ENCODE measurements around the gene VAT1L. TPM values are rescaled to one million over a fixed set of nuclear protein-coding genes. Genes with fewer than 3 reads are reported as not detected.

VAT1L gene
- total RNA-seq, 2 experiments from 2014 or later: not detected

DNA sequence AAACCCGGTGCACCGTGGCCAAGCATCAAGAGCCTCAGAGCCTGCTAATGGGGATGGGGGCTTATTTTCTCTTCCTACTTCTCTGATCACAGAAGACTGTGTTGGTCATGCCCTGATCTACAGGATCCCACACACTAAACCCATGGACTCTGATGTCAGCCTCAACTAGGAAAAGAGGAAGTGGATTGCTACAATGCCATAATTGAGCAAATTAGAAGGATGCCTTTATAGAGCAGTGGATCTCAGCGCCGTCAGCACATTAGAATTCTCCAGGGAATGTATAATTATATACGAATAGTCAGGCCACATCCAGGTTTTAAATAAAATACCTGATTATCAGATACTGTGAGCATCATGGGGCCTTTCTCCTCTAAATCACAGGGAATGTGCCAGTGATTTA is 64.8 kb downstream of the VAT1L start:
- no peak for DNase-seq
- no peaks in the 10 kb centered on the region for H3K4me1 Mint-ChIP-seq
- no peaks in the 10 kb centered on the region for H3K27me3 Mint-ChIP-seq
- ATAC-seq (ENCODE audit: low read depth): no peak
- no peaks in the 10 kb centered on the region for H3K36me3 Mint-ChIP-seq
- no peak overlapping the region for H3K4me3 Mint-ChIP-seq
- no peak overlapping the region for H3K27ac Mint-ChIP-seq
- POLR2A ChIA-PET: no interaction called here
- H3K9me3 Mint-ChIP-seq: no peaks in the 10 kb centered on the region

DNA sequence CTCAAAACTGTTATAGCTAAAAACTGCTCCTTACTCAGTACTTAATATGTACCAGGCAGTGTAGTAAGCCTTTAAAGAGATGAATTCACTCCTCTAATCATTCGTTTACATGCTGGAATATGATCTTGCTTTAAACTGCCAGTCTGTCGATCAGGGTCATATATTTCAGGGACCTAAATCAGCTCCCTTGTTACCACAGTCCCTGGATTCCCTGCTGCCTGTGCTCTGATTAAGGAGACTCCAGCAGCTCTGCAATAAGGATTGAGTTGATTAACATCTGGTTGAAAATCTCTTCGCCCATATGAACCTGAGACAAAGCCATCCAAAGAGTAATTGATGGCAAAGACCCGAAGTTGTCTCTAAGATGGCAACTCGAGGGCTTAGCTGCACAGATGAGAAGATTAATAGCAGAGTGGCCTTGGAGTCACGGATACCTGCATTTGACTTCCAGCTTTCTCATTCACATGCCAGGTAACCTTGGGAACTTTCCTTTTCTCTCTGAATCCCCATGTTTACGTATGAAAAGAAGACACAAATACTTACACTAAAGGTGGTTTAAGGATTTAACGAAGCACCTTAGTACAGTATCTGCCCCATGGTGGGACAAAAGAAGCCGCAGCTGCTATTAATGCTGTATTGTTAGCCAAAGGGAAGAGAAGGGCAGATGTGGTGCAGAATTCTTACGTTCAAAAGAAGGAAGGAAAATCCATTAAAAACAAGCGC is 68.2 kb downstream of the VAT1L start:
- Mint-ChIP-seq H3K4me3 (no peak overlapping the region), H3K4me1 (no peaks in the 10 kb centered on the region), H3K36me3 (no peaks in the 10 kb centered on the region), H3K27ac (no peak overlapping the region), H3K9me3 (no peaks in the 10 kb centered on the region), H3K27me3 (no peaks in the 10 kb centered on the region)
- POLR2A ChIA-PET: no interaction called here
- DNase-seq (no peak), ATAC-seq (ENCODE audit: low read depth) (no peak)

DNA sequence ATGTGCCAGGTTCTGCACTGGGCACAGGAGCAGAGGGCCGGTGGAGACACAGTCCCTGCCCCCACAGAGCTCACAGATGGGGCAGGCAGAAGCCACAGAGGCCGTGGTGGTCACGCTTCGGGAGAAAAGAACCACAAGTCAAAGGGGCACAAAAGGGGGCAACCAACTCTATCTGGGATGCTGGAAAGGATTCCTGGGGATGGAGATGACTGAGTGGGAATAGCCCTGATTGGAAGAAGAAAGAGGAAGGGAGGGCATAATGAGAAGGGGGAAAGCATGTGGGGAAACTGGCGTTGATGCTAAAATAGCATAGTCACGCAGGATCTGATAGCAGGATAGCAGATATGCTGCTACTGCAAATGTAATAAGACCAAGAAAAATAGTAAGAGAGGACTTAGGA is 69.7 kb downstream of the VAT1L start:
- ATAC-seq (ENCODE audit: low read depth): no peak
- Mint-ChIP-seq H3K36me3 (no peaks in the 10 kb centered on the region), H3K4me3 (no peak overlapping the region), H3K27ac (no peak overlapping the region), H3K27me3 (no peaks in the 10 kb centered on the region), H3K4me1 (no peaks in the 10 kb centered on the region), H3K9me3 (no peaks in the 10 kb centered on the region)
- no peak for DNase-seq
- POLR2A ChIA-PET: no interaction called here

DNA sequence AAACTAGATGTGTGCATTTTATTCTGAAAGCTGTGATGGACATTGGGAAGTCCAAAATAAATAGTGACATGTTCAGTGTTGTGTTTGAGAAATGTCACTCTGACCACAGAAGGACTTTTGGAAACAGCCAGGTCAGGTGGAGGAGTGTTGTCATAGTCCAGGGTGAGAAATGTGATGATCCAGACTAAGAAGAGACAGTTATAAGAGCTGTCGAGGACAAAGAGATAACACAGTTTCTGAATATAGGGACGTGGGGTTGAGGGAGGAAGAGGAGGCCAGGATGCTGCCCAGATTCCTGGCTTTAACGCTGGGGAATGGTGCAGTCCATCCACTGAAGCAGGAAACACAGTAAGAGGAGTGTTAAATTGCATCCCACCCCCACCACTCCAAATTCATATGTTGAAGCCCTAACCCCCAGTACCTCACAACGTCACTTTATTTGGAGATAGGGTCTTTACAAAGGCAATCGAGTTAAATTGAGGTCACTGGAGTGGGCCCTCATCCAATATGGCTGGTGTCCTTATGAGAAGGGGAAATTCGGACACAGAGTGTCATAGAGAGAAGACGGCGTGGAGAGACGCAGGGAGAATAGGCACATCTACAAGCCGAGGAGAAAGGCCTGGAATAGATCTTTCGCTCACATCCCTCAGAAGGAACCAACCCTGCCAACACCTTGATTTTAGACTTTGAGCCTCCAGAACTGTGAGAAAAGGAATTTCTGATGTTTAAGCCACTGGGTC is 71.3 kb downstream of the VAT1L start:
- H3K27ac Mint-ChIP-seq: no peak overlapping the region
- POLR2A ChIA-PET: no interaction called here
- H3K27me3 Mint-ChIP-seq: peaks cover 3% of the 10 kb centered on the region
- ATAC-seq (ENCODE audit: low read depth) (no peak), DNase-seq (no peak)
- H3K4me1 Mint-ChIP-seq: no peaks in the 10 kb centered on the region
- H3K36me3 Mint-ChIP-seq: no peaks in the 10 kb centered on the region
- H3K9me3 Mint-ChIP-seq: no peaks in the 10 kb centered on the region
- H3K4me3 Mint-ChIP-seq: no peak overlapping the region

DNA sequence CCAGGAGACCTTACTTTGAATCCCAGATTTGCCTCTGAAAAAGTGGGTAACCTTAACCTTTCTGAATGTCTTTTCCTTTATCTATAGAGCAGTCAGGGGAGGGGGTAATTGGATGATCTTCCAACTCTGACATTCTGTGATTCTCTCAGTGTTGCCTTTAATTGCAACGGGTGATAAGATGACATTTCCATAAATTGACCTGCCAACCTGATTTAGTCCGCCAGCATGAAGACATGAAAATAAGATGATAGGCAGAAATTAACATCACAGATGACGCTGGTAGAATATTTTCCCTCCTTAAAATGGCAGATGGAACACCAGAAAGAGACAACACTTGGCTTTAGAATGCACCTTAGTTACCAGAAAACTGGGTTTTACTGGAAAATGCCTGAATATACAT is 72.6 kb downstream of the VAT1L start:
- H3K4me3 Mint-ChIP-seq: no peak overlapping the region

DNA sequence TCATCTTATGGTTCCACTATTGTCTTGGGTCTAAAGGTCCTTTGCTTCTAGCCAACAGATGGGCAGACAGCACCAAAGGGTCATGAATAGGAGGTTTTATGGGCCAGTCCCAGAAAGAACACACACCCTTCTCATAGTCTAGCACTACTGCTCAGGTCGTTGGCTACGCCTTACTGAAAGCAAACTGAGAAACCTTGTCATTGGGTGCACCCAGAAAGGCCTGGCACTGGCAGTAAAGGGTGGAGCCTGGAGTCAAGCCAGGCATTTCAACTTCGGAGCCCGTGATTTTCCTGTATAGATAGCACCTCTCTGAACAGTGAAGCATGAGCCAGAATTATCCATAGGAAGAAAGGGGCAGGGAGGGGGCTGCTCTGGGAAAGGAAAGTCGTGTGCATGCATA is 74.9 kb downstream of the VAT1L start:
- H3K4me1 Mint-ChIP-seq: peaks cover 2% of the 10 kb centered on the region
- H3K27me3 Mint-ChIP-seq: peaks cover 8% of the 10 kb centered on the region
- H3K9me3 Mint-ChIP-seq: no peaks in the 10 kb centered on the region
- H3K27ac Mint-ChIP-seq: no peak overlapping the region
- POLR2A ChIA-PET: no interaction called here
- ATAC-seq (ENCODE audit: low read depth): no peak
- DNase-seq: no peak
- H3K4me3 Mint-ChIP-seq: no peak overlapping the region
- no peaks in the 10 kb centered on the region for H3K36me3 Mint-ChIP-seq

More for the DNA sequence above, 72.6 kb downstream of the VAT1L start:
- ATAC-seq (ENCODE audit: low read depth): no peak
- no peak overlapping the region for H3K27ac Mint-ChIP-seq
- POLR2A ChIA-PET: no interaction called here
- no peaks in the 10 kb centered on the region for H3K9me3 Mint-ChIP-seq
- DNase-seq: no peak
- no peaks in the 10 kb centered on the region for H3K36me3 Mint-ChIP-seq
- no peaks in the 10 kb centered on the region for H3K4me1 Mint-ChIP-seq
- H3K27me3 Mint-ChIP-seq: peaks cover 7% of the 10 kb centered on the region

DNA sequence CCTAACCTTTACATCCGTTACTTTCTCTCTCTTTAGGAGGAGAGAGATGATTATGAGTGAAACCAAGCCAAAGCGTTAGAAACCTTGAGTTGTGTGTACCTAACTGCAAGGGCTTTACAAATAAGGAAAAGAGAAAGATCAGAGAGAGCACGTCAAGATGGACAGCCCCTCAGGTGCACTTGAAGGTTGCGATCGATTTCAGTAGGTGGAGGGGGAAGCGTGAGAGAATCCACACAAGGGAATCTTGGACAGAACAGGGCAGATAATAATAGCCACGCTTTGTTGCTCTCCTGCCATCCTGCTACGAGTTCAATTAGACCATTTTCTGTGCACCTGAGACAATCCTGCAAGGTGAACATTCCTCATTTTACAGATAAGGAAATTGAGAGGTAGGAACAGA is 78.4 kb downstream of the VAT1L start:
- no peak for DNase-seq
- no peak for ATAC-seq (ENCODE audit: low read depth)
- no peaks in the 10 kb centered on the region for H3K36me3 Mint-ChIP-seq
- H3K4me1 Mint-ChIP-seq: peaks cover 10% of the 10 kb centered on the region
- H3K4me3 Mint-ChIP-seq: no peak overlapping the region
- H3K9me3 Mint-ChIP-seq: no peaks in the 10 kb centered on the region
- H3K27ac Mint-ChIP-seq: no peak overlapping the region
- POLR2A ChIA-PET: no interaction called here
- H3K27me3 Mint-ChIP-seq: peaks cover 11% of the 10 kb centered on the region

DNA sequence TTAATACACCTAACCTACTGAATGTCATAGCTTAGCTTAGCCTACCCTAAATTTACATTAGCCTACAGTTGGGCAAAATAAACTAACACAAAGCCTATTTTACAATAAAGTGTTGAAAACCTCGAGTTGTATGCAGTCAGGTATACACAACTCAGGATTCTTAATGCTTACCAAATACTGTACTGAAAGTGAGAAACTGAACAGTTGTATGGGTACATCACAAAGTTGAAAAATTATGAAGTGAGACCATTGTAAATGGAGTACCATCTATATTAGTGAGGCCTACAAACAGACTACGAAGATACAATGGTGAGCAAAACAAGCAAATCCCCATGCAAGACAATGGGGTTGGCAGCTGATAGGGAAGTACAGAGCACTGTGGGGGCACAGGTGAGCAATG is 79.7 kb downstream of the VAT1L start:
- DNase-seq: no peak
- peaks cover 10% of the 10 kb centered on the region for H3K4me1 Mint-ChIP-seq
- no peak overlapping the region for H3K4me3 Mint-ChIP-seq
- peaks cover 11% of the 10 kb centered on the region for H3K27me3 Mint-ChIP-seq
- ATAC-seq (ENCODE audit: low read depth): no peak
- H3K27ac Mint-ChIP-seq: no peak overlapping the region
- no peaks in the 10 kb centered on the region for H3K36me3 Mint-ChIP-seq
- no peaks in the 10 kb centered on the region for H3K9me3 Mint-ChIP-seq
- POLR2A ChIA-PET: no interaction called here

DNA sequence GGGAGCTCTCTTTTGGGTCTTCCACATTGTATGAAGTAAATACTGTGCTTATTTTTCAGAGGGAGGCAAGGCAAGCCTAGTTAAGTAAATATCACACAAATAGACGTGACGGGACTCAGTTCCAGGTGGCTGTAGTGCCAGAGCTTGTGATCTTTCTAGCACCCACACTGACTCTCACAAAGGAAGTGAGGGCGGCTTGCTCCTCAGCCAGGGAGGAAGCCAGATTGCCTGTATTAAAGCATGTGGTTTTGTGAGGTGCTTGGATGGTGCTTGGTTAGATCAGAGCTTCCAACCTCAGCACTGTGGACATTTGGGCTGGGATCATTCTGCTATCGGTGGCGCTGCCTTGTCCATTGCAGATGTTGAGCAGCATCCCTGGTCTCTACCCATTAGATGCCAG is 80.1 kb downstream of the VAT1L start:
- ATAC-seq (ENCODE audit: low read depth): peak; percentile 75
- no peak overlapping the region for H3K27ac Mint-ChIP-seq
- POLR2A ChIA-PET: no interaction called here
- H3K4me1 Mint-ChIP-seq: peaks cover 10% of the 10 kb centered on the region
- peaks cover 10% of the 10 kb centered on the region for H3K27me3 Mint-ChIP-seq
- H3K9me3 Mint-ChIP-seq: no peaks in the 10 kb centered on the region
- H3K36me3 Mint-ChIP-seq: no peaks in the 10 kb centered on the region
- no peak overlapping the region for H3K4me3 Mint-ChIP-seq
- no peak for DNase-seq

DNA sequence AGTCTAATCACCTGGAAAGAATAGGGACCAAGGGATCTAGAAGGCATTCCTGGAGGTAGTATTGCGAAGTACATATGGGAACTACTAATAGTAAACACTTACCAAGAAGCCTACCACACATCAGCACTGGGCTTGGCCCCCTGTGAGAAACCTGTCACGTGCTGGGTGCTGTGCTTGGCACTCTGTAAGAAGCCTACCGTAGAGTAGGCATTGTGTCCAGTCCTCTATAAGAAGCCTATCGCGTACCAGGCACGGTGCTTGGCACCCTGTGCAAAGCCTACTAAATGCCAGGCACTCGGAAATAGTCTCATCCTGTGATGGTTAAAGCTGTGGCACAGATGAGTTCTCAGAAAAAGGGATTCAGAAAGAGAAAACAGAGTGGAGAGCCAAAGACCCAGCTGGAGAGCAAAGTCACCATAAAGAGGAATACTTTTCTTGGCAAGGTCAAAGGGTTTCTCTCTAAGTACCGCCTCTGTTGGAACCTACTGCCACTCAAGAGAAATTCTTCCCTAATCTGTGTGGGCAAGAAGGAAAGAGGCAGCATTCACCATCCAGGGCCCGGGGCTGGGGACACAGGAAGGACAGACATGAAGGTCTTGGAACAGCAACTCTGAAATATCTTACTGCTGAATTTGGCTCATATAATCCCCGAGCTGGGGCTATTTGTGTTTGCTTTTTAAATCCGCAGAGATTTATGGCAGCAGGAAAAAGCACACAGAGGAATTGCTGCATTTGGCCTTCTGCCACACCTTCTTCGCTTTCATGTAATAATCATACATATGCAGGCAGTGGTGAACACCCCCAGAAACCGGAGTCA is 81.8 kb downstream of the VAT1L start:
- POLR2A ChIA-PET: no interaction called here
- Mint-ChIP-seq H3K9me3 (no peaks in the 10 kb centered on the region), H3K27ac (no peak overlapping the region), H3K4me1 (peaks cover 10% of the 10 kb centered on the region), H3K27me3 (peaks cover 8% of the 10 kb centered on the region), H3K4me3 (no peak overlapping the region), H3K36me3 (no peaks in the 10 kb centered on the region)
- ATAC-seq (ENCODE audit: low read depth) (no peak), DNase-seq (no peak)

DNA sequence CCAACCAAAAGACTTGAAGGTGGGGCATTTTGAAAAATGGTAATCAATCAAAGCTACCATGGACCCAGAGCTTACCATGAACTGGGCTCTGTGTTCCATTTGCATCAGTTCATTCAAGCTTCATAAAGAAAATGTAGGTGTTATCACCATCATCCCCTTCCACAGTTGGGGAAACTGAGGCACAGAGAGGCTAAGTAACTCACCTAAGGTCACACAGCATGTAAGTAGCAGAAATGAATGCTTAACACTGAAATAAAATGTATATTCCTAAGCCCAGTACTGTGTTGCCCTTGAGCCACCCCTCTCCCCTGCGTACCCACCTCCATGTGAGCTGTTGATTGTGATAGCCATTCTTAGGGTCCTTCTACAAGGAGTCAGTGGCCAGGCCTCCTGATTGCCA is 83.6 kb downstream of the VAT1L start:
- ATAC-seq (ENCODE audit: low read depth) (no peak), DNase-seq (no peak)
- H3K36me3 Mint-ChIP-seq: no peaks in the 10 kb centered on the region
- peaks cover 10% of the 10 kb centered on the region for H3K4me1 Mint-ChIP-seq
- H3K4me3 Mint-ChIP-seq: no peak overlapping the region
- POLR2A ChIA-PET: no interaction called here
- no peaks in the 10 kb centered on the region for H3K9me3 Mint-ChIP-seq
- no peak overlapping the region for H3K27ac Mint-ChIP-seq
- peaks cover 3% of the 10 kb centered on the region for H3K27me3 Mint-ChIP-seq

DNA sequence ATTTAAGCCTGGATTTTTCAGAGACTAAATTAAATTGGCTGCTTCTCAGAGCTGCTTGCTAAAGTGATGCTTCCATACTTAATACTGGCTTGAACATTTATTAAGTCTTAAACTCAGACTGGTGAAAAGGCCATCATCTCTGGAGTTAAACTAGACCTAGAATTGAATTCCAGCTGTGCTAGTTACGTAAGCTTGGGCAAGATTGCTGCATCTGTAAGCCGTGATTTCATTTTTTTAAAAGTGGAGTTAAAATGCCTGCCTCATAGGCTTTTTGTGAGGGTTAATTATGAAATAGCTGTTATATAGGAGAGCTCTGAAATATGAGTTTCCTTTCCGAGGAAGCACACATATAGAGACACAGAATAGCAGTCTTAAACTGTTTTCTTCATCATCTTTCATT is 84.7 kb downstream of the VAT1L start:
- no peak overlapping the region for H3K4me3 Mint-ChIP-seq
- DNase-seq (no peak), ATAC-seq (ENCODE audit: low read depth) (no peak)
- H3K36me3 Mint-ChIP-seq: no peaks in the 10 kb centered on the region
- no peaks in the 10 kb centered on the region for H3K9me3 Mint-ChIP-seq
- peaks cover 10% of the 10 kb centered on the region for H3K4me1 Mint-ChIP-seq
- H3K27me3 Mint-ChIP-seq: peaks cover 3% of the 10 kb centered on the region
- POLR2A ChIA-PET: no interaction called here
- no peak overlapping the region for H3K27ac Mint-ChIP-seq

DNA sequence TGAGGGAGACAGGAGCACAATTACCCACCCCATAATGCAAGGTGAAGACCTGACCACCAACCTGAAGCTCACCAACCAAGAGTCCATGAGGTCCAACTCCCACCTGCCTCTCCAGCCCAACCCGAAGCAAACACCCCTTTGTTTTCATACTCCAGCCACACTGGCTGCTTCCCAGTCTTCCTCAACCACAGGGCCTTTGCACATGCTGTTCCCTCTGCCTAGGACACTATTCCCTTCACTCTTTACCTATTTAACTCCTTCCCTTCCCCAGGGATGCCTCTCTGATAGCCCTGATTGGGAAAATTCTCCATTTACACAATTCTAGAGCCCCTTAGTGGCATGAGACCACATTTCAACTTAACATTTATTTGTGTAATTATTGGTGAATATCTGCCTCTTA is 86.0 kb downstream of the VAT1L start:
- POLR2A ChIA-PET: no interaction called here
- Mint-ChIP-seq H3K27me3 (peaks cover 3% of the 10 kb centered on the region), H3K9me3 (no peaks in the 10 kb centered on the region), H3K4me1 (no peaks in the 10 kb centered on the region), H3K27ac (no peak overlapping the region), H3K36me3 (no peaks in the 10 kb centered on the region), H3K4me3 (no peak overlapping the region)
- ATAC-seq (ENCODE audit: low read depth): no peak
- no peak for DNase-seq

DNA sequence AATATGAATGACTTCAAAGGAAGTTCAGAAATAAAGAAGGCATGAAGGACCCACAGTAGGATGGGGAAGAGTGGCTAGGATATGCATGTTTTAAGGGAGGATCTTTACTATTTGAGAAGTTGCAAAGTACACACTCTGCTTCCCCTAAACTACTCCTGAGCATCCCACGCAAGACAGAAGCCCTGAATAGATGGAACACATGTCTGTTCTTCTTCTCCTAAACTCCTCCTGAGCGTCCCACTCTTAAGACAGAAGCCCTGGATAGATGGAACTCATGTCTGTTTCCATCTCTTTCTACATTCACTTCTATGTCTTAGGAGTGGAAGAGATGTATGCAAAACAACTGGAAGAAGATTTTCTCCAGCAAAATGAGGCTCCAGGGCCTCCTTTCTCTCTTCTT is 88.4 kb downstream of the VAT1L start:
- no peaks in the 10 kb centered on the region for H3K36me3 Mint-ChIP-seq
- H3K9me3 Mint-ChIP-seq: no peaks in the 10 kb centered on the region
- H3K27ac Mint-ChIP-seq: no peak overlapping the region
- H3K27me3 Mint-ChIP-seq: no peaks in the 10 kb centered on the region
- no peaks in the 10 kb centered on the region for H3K4me1 Mint-ChIP-seq
- no peak for DNase-seq
- no peak for ATAC-seq (ENCODE audit: low read depth)
- POLR2A ChIA-PET: no interaction called here
- no peak overlapping the region for H3K4me3 Mint-ChIP-seq
